Common myeloid progenitor, CD34-positive (primary cell): ENCODE measurements around the gene TMED6.
A peak's percentile ranks its signal among the peaks of the same experiment; 100 is the strongest.

Experiments used
- CTCF ChIA-PET: fragments of 350-600 bp; sonication (Branson Sonifier 250); formaldehyde crosslinking; loops from one replicate; lab custom pipeline; 2021; ENCODE audit warnings: antibody characterized with exemption; lab: Charles Lee
- POLR2A ChIA-PET: fragments of 350-600 bp; sonication (Branson Sonifier 250); formaldehyde crosslinking; loops from one replicate; lab custom pipeline; 2021; ENCODE audit warnings: antibody characterized with exemption; lab: Charles Lee
- DNase-seq, 3 donors: peaks; one replicate each; pipeline versions ENCODE4 v3.0.0 to v3.0.0-alpha.2; 2013
- H3K27ac ChIP-seq, 2 experiments: 1 replicate in 1 of 2; 2 replicates in 1 of 2; pipeline ENCODE4 v1.7.0; 2013; ENCODE audit warnings: inconsistent platforms in 2 of 2, low read length in 2 of 2, mild to moderate bottlenecking in 2 of 2, low read depth in 1 of 2, moderate library complexity in 1 of 2; ENCODE audit not compliant: severe bottlenecking in 2 of 2, insufficient read depth in 1 of 2, poor library complexity in 1 of 2
- H3K27me3 ChIP-seq, 5 experiments: replicated peaks in 2 of 5; 1 replicate in 3 of 5; 2 replicates in 2 of 5; pipeline versions ENCODE4 v1.6.1 to v1.7.0; 2013; ENCODE audit warnings: low read length in 4 of 5, mild to moderate bottlenecking in 2 of 5, moderate library complexity in 2 of 5, inconsistent platforms in 1 of 5; ENCODE audit not compliant: insufficient read depth in 5 of 5, control insufficient read depth in 4 of 5
- H3K36me3 ChIP-seq, 4 experiments: 1 replicate in 2 of 4; 2 replicates in 2 of 4; pipeline versions ENCODE4 v1.6.1 to v1.7.0; 2013; ENCODE audit warnings: low read length in 3 of 4, control low read depth in 1 of 4, mild to moderate bottlenecking in 1 of 4; ENCODE audit not compliant: control insufficient read depth in 4 of 4, insufficient read depth in 4 of 4
- H3K4me1 ChIP-seq, 4 experiments: 1 replicate in 3 of 4; 2 replicates in 1 of 4; pipeline versions ENCODE4 v1.6.1 to v1.7.1; 2013; ENCODE audit warnings: low read length in 3 of 4, mild to moderate bottlenecking in 3 of 4, control low read depth in 1 of 4, inconsistent platforms in 1 of 4, moderate library complexity in 1 of 4; ENCODE audit not compliant: control insufficient read depth in 4 of 4, insufficient read depth in 4 of 4; ENCODE audit errors: control extremely low read depth in 1 of 4
- H3K4me3 ChIP-seq, 7 experiments: 1 replicate in 4 of 7; 2 replicates in 3 of 7; pipeline versions ENCODE4 v1.5.1 to v1.7.0; 2013; ENCODE audit warnings: mild to moderate bottlenecking in 7 of 7, low read length in 6 of 7, moderate library complexity in 6 of 7, inconsistent platforms in 2 of 7, low read depth in 2 of 7, control low read depth in 1 of 7; ENCODE audit not compliant: insufficient read depth in 4 of 7, control insufficient read depth in 1 of 7; ENCODE audit errors: extremely low read depth in 1 of 7
- H3K9me3 ChIP-seq, 5 experiments: 1 replicate in 4 of 5; 2 replicates in 1 of 5; pipeline versions ENCODE4 v1.6.1 to v1.7.1; 2013; ENCODE audit warnings: low read length in 4 of 5, mild to moderate bottlenecking in 2 of 5, inconsistent platforms in 1 of 5, low read depth in 1 of 5, moderate library complexity in 1 of 5; ENCODE audit not compliant: control insufficient read depth in 4 of 5, insufficient read depth in 2 of 5; ENCODE audit errors: control extremely low read depth in 1 of 5
- WGBS: methylation state at CpG from one replicate; pipeline ENCODE4 v1.1.5; 2013; ENCODE audit not compliant: insufficient coverage; 5-methylcytosine and 5-hydroxymethylcytosine counted together

Gene TMED6

DNA sequence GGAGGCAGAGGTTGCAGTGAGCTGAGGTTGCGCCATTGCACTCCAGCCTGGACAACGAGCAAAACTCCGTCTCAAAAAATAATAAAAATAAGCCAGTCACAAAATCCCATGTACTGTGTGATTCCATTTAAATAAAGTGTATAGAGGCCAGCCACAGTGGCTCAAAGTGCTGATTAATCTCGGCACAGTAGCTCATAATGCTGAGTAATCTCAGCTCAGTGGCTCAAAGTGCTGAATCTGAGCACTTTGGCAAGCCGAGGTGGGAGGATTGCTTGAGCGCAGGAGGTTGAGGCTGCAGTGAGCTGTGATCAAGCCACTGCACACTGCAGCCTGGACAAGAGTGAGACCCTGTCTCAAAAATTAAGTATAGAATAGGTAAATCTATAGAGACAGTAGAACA is 4.9 kb downstream of the TMED6 start:
- H3K9me3 ChIP-seq, result no peaks in the 10 kb centered on the region
- no peak for DNase-seq
- peaks cover 15 to 37% (median 23%) of the 10 kb centered on the region in 4 experiments for H3K36me3 ChIP-seq
- CTCF ChIA-PET, result no interaction called here
- no peak overlapping the region for H3K27ac ChIP-seq
- no peak overlapping the region for H3K4me3 ChIP-seq
- WGBS, result 85% methylated on average over 4 of the region's 6 CpGs
- POLR2A ChIA-PET, result no interaction called here
- peaks cover 0 to 8% (median under 1%) of the 10 kb centered on the region in 4 experiments for H3K4me1 ChIP-seq
- H3K27me3 ChIP-seq, result no peaks in the 10 kb centered on the region

DNA sequence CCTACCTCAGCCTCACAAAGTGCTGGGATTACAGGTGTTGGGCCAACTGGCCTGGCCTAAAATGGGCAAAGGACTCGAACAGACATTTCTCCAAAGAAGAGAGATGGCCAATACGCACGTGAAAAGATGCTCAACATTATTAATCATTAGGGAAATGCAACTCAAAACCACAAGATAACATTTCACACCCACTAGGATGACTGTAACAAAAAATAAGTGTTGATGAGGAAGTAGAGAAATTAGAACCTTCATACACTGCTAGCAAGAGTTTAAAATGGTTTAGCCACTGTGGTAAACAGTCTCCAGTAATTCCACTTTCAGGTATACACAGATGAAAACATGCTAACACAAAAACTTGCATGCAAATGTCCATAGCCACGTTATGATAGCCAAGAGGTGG is 5.7 kb downstream of the TMED6 start:
- no CpG with 5 or more reads among the region's 4 CpGs for WGBS
- CTCF ChIA-PET, result no interaction called here

DNA sequence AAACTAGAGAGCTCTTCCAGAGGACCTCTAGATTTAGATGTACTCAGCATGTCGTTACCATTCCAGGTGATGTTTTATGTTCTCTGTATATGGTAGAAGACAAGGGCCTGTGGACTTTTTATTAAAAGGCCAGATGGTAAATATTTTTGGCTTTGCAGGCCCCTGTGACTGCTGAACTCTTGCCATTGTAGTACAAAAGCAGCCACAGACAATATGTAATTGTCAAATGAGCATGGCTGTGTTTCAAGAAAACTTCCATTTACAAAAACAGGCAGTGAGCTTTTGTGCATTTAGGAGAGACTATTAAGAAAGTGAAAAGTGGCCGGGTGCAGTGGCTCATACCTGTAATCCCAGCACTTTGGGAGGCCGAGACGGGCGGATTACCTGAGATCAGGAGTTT is 7.4 kb downstream of the TMED6 start:
- Histone ChIP-seq H3K36me3 (peaks cover 9 to 26% (median 19%) of the 10 kb centered on the region in 4 experiments), H3K27ac (no peak overlapping the region), H3K27me3 (no peaks in the 10 kb centered on the region), H3K9me3 (no peaks in the 10 kb centered on the region), H3K4me1 (peaks cover 5 to 21% (median 12%) of the 10 kb centered on the region in 4 experiments), H3K4me3 (no peak overlapping the region)
- CTCF ChIA-PET, result no interaction called here
- POLR2A ChIA-PET, result interaction anchor here (0.7 kb wide), 1 partner anchor 11 kb away, joined by 3 read pairs; no protein-coding TSS in a partner anchor
- WGBS, result 92% methylated on average over 4 of the region's 5 CpGs
- no peak for DNase-seq

More for the DNA sequence above, 5.7 kb downstream of the TMED6 start:
- Histone ChIP-seq H3K4me1 (peaks cover 0 to 13% (median 3%) of the 10 kb centered on the region in 4 experiments), H3K27me3 (no peaks in the 10 kb centered on the region), H3K9me3 (no peaks in the 10 kb centered on the region), H3K36me3 (peaks cover 15 to 36% (median 26%) of the 10 kb centered on the region in 4 experiments), H3K27ac (no peak overlapping the region), H3K4me3 (no peak overlapping the region)
- POLR2A ChIA-PET, result no interaction called here
- peak in 2 of 3 donors; percentile 43 to 50 for DNase-seq

DNA sequence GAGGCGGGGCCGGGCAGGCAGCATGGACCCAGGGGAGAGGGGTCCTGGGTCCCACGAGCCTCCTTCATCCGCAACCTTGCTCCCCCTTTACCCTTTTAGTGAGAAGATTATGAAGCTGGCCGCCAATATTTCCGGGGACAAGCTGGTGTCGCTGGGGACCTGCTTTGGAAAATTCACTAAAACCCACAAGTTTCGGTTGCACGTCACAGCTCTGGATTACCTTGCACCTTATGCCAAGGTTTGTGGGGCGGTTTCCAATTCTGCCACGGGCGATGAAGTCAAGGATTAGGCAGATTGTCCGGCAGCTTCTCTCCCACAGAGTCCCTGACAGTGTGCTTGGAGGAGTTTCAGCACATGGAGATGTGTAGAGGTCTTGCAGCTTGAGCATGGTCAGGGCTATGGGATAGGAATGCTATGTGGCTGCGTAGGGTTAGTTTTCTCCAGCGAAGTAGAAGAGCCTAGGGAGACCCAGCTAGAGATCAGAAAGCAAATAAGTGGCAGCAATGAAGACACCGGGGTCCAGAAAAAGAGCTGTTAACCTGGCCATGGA is 11.4 kb downstream of the TMED6 start:
- H3K36me3 ChIP-seq, result peaks cover 16 to 37% (median 29%) of the 10 kb centered on the region in 4 experiments
- 7% methylated on average over 15 of the region's 16 CpGs for WGBS
- POLR2A ChIA-PET, result no interaction called here
- H3K4me3 ChIP-seq, result peak overlapping the region; percentile 72 to 97 (median 91)
- CTCF ChIA-PET, result interaction anchor here (0.9 to 1.7 kb wide), 4 partner anchors 11 to 189 kb away, joined by 3 to 6 read pairs (median 4); no protein-coding TSS in a partner anchor
- no peaks in the 10 kb centered on the region for H3K27me3 ChIP-seq
- H3K4me1 ChIP-seq, result peaks cover 10 to 32% (median 21%) of the 10 kb centered on the region in 4 experiments
- peak overlapping the region; percentile 72 to 87 for H3K27ac ChIP-seq
- no peaks in the 10 kb centered on the region for H3K9me3 ChIP-seq
- peak in 1 of 3 donors; percentile 17 for DNase-seq

DNA sequence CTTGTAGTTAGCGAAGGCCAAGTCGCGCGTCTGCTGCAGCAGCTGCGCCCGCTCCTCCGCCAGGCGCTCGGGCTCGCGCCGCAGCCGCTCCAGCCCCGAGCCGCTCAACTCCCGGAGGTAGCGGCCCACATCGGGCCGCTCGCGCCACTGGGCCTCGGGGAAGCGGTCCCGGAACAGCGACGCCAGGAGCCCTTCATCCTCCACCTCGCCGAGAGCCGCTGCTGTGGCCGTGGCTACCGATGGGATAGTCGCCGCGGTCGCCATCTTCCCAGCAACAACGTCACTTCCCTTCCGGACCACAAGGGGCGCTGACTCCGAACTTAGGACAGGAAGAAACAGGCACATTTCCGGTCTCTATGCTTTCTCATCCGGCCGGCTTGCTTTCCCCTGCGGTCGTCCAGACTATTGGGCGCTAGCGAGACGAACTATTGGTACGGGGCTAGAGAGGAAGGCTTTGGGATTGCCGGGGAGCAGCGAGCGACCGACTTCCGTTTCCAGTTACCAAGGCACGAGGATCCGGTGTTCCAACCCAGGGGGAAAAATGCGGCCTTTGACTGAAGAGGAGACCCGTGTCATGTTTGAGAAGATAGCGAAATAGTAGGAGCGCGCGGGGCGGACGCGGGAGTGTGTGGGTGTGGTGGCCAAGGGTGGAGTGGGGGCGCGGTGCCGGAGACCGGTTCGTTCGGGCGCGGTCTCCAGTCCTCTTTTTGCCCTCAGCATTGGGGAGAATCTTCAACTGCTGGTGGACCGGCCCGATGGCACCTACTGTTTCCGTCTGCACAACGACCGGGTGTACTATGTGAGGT is 12.1 kb downstream of the TMED6 start, which contains the start of the genes COG8 and NIP7:
TSS of gene COG8 (minus strand) at position 276 of the 806 bp plus-strand sequence. CDS start at position 264, 12 bp downstream.
TSS of gene NIP7 (plus strand) at position 484 of the 806 bp plus-strand sequence. CDS start at position 542, 58 bp downstream.
- 0% methylated on average over 71 of the region's 77 CpGs for WGBS

DNA sequence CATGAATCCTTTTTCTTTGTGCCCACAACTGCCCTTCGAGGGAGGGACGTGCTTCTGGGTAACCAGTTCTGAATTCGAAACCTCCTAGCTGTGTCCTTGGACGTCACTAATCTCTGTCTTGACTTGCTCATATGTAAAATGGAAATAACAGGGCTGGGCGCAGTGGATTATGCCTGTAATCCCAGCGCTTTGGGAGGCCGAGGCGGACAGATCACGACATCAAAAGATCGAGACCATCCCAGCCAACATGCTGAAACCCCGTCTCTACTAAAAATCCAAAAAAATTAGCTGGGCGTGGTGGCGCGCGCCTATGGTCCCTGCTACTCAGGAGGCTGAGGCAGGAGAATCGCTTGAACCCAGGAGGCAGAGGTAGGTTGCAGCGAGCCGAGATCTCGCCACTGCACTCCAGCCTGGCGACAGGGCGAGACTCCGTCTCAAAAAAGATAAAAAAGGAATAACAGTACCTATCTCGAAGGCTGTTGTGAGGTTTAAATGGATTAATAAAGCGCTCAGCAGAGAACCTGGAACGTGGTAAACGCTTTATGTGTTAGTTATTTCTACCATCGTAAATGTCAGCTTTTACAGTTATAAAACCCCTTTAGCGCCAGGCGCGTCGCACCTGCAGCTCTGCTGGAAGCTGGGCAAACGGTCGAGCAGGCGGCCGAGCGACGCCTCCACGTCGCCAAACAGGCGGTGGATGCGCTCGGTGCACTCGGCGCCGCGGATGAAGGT is 12.9 kb downstream of the TMED6 start:
- H3K9me3 ChIP-seq, result no peaks in the 10 kb centered on the region
- H3K4me3 ChIP-seq, result peak overlapping the region; percentile 72 to 97 (median 91)
- H3K4me1 ChIP-seq, result peaks cover 10 to 32% (median 21%) of the 10 kb centered on the region in 4 experiments
- ChIA-PET CTCF (interaction anchor here (0.8 to 2.6 kb wide), 7 partner anchors 10 to 48 kb away, joined by 3 to 6 read pairs (median 3); no protein-coding TSS in a partner anchor), POLR2A (interaction anchor here (0.6 to 1.4 kb wide), 2 partner anchors 8 to 49 kb away, joined by 3 to 6 read pairs; partner anchors contain the start of gene PDF)
- peak overlapping the region; percentile 72 to 87 for H3K27ac ChIP-seq
- 25% methylated on average over 46 of the region's 46 CpGs for WGBS
- DNase-seq, result no peak
- peaks cover 26 to 52% (median 39%) of the 10 kb centered on the region in 4 experiments for H3K36me3 ChIP-seq
- no peaks in the 10 kb centered on the region for H3K27me3 ChIP-seq

More for the DNA sequence above, 12.1 kb downstream of the TMED6 start, which contains the start of the genes COG8 and NIP7:
- Histone ChIP-seq H3K4me1 (peaks cover 10 to 32% (median 21%) of the 10 kb centered on the region in 4 experiments), H3K27me3 (no peaks in the 10 kb centered on the region), H3K4me3 (peak within 1 kb of the TSS; percentile 72 to 97 (median 91)), H3K36me3 (peaks cover 23 to 44% (median 35%) of the 10 kb centered on the region in 4 experiments), H3K27ac (peak within 1 kb of the TSS; percentile 72 to 87), H3K9me3 (no peaks in the 10 kb centered on the region)
- CTCF ChIA-PET, result interaction anchor here (0.8 to 1.7 kb wide), 4 partner anchors 27 to 47 kb away, joined by 3 to 6 read pairs (median 3); no protein-coding TSS in a partner anchor
- peak; percentile 97 for DNase-seq
- POLR2A ChIA-PET, result interaction anchor here (0.6 to 1.4 kb wide), 2 partner anchors 9 to 48 kb away, joined by 3 to 6 read pairs; partner anchors contain the start of gene PDF
